ENCODE measurements around the gene FGD6. TPM values are rescaled to one million over a fixed set of nuclear protein-coding genes. Genes with fewer than 3 reads are reported as not detected.

Gene FGD6
- total and polyA plus RNA-seq, 11 donors, result 2.8 to 29.1 (median 18.5) TPM

DNA sequence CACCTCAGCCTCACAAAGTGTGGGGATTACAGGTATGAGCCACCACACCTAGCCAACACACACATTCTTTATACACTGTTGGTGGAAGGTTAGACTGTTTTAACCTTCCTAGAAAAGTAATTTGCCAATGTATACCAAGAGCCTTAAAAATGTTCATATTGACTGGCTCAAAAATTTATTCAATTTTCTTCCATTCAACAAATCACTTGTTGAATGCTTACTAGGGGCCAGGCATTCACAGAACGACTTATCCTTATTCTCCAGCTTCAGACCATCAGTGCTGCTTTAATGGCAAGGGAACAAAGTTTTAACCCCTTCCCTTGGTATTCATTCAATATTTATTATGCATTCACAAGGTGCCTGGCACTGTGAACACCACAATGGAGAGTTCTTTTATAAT lies 146.9 kb downstream of the FGD6 start:
- Histone ChIP-seq H3K9me3 (no peaks in the 10 kb centered on the region), H3K4me3 (no peak overlapping the region), H3K27ac (no peak overlapping the region), H3K4me1 (peaks cover 0 to 27% (median 10%) of the 10 kb centered on the region in 12 donors), H3K27me3 (no peaks in the 10 kb centered on the region), H3K36me3 (peaks cover 0 to 24% (median 20%) of the 10 kb centered on the region in 9 donors)
- no peak for ATAC-seq
- no peak for DNase-seq
- TF ChIP-seq POLR2A (IDR thresholded peaks at IDR 0.05), result no peak
- TF ChIP-seq, protein P1, sequence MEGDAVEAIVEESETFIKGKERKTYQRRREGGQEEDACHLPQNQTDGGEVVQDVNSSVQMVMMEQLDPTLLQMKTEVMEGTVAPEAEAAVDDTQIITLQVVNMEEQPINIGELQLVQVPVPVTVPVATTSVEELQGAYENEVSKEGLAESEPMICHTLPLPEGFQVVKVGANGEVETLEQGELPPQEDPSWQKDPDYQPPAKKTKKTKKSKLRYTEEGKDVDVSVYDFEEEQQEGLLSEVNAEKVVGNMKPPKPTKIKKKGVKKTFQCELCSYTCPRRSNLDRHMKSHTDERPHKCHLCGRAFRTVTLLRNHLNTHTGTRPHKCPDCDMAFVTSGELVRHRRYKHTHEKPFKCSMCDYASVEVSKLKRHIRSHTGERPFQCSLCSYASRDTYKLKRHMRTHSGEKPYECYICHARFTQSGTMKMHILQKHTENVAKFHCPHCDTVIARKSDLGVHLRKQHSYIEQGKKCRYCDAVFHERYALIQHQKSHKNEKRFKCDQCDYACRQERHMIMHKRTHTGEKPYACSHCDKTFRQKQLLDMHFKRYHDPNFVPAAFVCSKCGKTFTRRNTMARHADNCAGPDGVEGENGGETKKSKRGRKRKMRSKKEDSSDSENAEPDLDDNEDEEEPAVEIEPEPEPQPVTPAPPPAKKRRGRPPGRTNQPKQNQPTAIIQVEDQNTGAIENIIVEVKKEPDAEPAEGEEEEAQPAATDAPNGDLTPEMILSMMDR (IDR thresholded peaks at IDR 0.05), result no peak
- intact Hi-C loops (cut with DNase I), result no loop called here
- WGBS, 4 donors, result 78 to 92% (median 85%) methylated on average over 1 of the region's 1 CpG

DNA sequence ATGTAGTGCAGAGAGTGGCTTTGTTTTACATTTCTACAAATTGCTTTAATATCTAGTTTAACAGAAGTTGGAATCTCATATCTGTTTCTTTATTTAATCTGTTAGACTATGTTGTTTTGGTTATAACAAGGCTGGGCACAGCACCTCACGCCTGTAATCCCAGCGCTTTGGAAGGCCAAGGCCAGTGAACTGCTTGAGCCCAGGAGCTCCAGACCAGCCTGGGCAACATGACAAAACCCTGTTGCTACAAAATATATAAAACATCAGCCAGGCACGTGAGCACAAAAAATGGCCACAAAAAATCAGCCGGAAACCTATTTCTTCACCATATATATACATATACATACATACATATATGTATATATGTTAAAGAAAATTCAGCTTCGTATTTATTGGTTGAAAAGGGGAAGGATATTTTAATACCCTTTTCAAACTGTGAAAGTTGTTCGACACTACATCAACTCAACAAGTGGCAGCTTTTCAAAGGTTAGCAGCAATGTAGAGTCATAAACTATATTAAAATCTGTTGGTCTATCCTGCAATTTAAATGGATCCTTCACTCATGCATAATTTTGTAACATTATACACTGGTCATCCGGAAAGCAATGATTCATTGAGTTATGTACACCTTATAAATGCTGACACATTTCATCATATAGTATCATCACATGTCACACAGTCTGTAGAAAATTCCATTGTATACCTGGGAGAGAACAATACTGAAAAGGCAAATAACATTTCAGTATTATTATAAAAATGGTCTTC lies 151.0 kb downstream of the FGD6 start:
- no peak for ATAC-seq
- 88 to 95% (median 93%) methylated on average over 7 of the region's 7 CpGs for WGBS, 4 donors
- peaks cover 2 to 65% (median 57%) of the 10 kb centered on the region in 9 donors for H3K36me3 ChIP-seq

GRCh38 chr12:95060951-95061350 lies 156.3 kb downstream of the FGD6 start:
- WGBS, 4 donors, result 81 to 93% (median 89%) methylated on average over 1 of the region's 1 CpG
- ATAC-seq, result no peak
- no peaks in the 10 kb centered on the region for H3K27me3 ChIP-seq
- no peak for DNase-seq
- H3K4me3 ChIP-seq, result no peak overlapping the region
- H3K4me1 ChIP-seq, result no peaks in the 10 kb centered on the region
- no peaks in the 10 kb centered on the region for H3K9me3 ChIP-seq
- TF ChIP-seq, protein P1 (IDR thresholded peaks at IDR 0.05), result no peak
- no peak for TF ChIP-seq POLR2A (IDR thresholded peaks at IDR 0.05)
- intact Hi-C loops (cut with DNase I), result no loop called here
- peaks cover 2 to 100% (median 97%) of the 10 kb centered on the region in 9 donors for H3K36me3 ChIP-seq
- no peak overlapping the region for H3K27ac ChIP-seq

More for the DNA sequence above, 151.0 kb downstream of the FGD6 start:
- no peaks in the 10 kb centered on the region for H3K27me3 ChIP-seq
- H3K27ac ChIP-seq, result no peak overlapping the region
- H3K9me3 ChIP-seq, result no peaks in the 10 kb centered on the region
- DNase-seq, result no peak
- no peak for TF ChIP-seq POLR2A (IDR thresholded peaks at IDR 0.05)
- TF ChIP-seq, protein P1 (IDR thresholded peaks at IDR 0.05), result no peak
- H3K4me3 ChIP-seq, result no peak overlapping the region
- peaks cover 0 to 14% (median 3%) of the 10 kb centered on the region in 12 donors for H3K4me1 ChIP-seq
- intact Hi-C loops (cut with DNase I), result loop anchor here in 1 of 10 donors (5.0 kb wide), 1 partner anchor 54 kb away; no protein-coding TSS in a partner anchor

DNA sequence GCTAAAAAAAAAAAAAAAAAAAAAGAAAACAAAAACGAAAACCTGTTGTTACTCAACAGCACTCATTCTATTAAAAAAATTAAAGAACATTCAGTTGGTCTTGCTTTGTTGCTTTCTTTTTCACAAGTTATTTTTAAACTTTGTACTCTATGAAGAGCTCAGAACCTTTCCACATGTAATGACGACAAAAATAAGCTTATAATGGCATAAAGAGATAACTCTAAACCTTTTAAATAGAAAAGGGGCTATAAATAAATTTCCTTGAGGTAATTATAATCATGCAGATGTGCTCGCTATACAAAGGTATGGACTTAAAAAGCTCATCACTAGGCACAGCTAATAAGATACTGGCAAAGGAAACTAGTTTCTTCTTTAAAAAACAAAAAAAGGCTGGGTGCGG lies 157.3 kb downstream of the FGD6 start:
- Histone ChIP-seq H3K27ac (peak overlapping the region in 7 of 12 donors; percentile 13 to 68 (median 28)), H3K9me3 (no peaks in the 10 kb centered on the region), H3K4me3 (no peak overlapping the region), H3K36me3 (peaks cover 2 to 100% (median 96%) of the 10 kb centered on the region in 9 donors), H3K27me3 (no peaks in the 10 kb centered on the region), H3K4me1 (no peaks in the 10 kb centered on the region)
- intact Hi-C loops (cut with DNase I), result no loop called here
- peak; percentile 37 to 83 (median 63) for ATAC-seq
- no peak for TF ChIP-seq POLR2A (IDR thresholded peaks at IDR 0.05)
- TF ChIP-seq, protein P1 (IDR thresholded peaks at IDR 0.05), result no peak
- 62 to 68% (median 66%) methylated on average over 4 of the region's 4 CpGs for WGBS, 4 donors
- no peak for DNase-seq
